HK-2 (cell line): ENCODE results near the gene PTCHD1.

Experiments
- DNase-seq: peaks from one replicate; pipeline ENCODE4 v3.0.0-alpha.2; 2018; ENCODE audit not compliant: unreplicated experiment

PTCHD1 gene

DNA sequence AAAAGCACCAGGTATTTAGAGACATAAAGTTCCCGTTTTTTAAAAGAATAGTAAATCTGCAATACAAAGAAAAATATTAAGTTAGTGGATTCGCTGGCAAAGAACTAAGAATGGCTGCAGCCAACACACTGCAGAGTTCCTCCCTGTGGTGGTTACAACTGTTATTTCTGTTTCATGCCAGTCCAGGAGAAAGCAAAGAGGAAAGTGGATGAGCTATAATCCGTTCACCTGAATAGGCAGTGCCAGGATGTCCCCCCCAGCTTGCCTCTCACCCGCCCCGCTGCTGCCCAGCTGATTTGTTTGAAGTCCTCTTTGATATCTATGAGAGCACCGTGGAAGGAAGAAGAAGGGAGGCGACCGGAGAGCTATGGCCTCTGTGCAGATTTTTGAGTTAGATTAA is 63.9 kb downstream of the PTCHD1 start:
- no peak for DNase-seq

GRCh38 chrX:23403849-23404248 is 69.2 kb downstream of the PTCHD1 start:
- no peak for DNase-seq

GRCh38 chrX:23422912-23423311 is 88.3 kb downstream of the PTCHD1 start:
- no peak for DNase-seq

DNA sequence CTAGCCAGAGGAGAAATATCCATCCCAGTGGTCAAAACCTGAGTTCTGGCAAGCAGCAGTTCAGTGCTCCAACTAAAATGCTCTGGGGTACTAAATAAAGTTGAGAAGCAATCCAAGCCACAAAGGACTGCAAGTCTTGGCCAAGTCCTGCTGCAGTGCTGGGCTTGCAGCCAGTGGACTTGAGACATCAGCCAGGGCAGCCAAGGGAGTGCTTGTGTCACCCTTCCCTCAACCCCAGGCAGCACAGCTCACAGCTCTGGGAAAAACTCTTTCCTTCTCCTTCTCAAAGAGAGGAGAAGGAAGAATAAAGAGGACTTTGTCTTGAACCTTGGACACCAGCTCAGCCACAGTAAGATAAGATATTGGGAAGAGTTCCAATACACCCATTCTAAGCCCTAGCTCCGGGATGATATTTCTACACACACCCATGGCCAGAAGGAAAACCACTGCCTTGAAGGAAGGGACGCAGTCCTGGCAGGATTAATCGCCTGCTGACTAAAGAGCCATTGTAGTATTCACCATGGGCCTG is 99.8 kb downstream of the PTCHD1 start:
- DNase-seq, result no peak

DNA sequence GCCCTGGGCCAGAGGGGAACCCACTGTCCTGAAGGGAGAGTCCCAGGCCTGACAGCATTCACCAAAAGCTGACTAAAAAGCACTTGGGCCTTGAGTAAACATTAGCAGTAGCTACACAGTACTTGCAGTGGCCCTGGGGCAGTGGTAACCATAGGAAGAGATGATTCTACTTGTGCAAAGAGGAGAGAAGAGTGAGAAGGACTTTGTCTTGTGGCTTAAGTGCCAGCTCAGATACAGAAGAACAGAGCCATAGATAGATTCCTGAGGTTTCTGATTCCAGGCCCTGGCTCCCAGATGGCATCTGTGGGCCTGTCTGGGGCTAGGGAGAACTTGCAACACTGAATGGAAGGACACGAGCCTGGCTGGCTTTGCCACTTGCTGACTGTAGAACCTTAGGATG is 100.5 kb downstream of the PTCHD1 start:
- no peak for DNase-seq

GRCh38 chrX:23435575-23435974 is 100.9 kb downstream of the PTCHD1 start:
- no peak for DNase-seq

GRCh38 chrX:23436875-23437274 is 102.2 kb downstream of the PTCHD1 start:
- no peak for DNase-seq

GRCh38 chrX:23451266-23451665 is 116.6 kb downstream of the PTCHD1 start:
- DNase-seq, result no peak
